HS-5 (cell line): ENCODE results near the gene PPM1D.
"Not testable (repeated sequence)": the region's sequence is repeated elsewhere in the genome, so short reads cannot be mapped to it uniquely, and the experiment has no call there.

Experiments
- DNase-seq: peaks from one replicate; pipeline ENCODE4 v3.0.0-alpha.2; 2012; ENCODE audit warnings: low read depth

The PPM1D gene

DNA sequence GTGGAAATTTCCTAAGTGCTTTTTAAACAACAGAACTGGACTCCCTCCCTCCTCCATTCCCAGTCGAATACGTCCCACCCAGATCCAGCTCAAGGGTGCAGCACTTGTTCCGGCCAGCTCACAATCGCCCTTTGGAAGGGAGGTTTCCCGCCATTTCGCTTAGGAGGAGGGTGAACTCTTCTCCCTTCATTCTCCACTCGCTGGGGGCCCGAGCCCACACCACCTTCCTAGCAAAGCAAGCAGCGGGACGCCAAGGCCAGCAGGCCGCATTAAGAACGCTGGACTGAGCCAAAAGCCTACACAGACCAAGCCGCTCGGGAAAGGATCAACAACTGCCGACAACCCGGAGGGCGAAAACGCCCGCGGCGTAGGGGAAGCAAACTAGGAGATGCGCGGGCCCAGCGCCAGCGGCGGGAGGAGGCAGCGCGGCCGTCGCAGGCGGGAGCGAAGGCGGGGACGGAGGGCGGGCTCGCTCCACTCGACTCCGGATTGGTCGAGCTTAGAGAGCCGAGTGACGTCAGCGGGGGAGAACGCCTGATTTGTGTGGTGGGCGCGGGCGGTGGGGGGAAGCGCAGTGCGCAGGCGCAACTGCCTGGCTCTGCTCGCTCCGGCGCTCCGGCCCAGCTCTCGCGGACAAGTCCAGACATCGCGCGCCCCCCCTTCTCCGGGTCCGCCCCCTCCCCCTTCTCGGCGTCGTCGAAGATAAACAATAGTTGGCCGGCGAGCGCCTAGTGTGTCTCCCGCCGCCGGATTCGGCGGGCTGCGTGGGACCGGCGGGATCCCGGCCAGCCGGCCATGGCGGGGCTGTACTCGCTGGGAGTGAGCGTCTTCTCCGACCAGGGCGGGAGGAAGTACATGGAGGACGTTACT, at the start of gene PPM1D:
Gene PPM1D (plus strand): TSS at position 574 of the 870 bp plus-strand sequence. CDS start 222 bp downstream, at position 796.
- DNase-seq, result peak; percentile 93

DNA sequence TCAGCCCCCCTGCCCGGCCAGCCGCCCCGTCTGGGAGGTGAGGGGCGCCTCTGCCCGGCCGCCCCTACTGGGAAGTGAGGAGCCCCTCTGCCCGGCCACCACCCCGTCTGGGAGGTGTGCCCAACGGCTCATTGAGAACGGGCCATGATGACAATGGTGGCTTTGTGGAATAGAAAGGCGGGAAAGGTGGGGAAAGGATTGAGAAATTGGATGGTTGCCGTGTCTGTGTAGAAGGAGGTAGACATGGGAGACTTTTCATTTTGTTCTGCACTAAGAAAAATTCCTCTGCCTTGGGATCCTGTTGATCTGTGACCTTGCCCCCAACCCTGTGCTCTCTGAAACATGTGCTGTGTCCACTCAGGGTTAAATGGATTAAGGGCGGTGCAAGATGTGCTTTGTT, 47.7 kb upstream of the PPM1D start:
- DNase-seq, result not testable (repeated sequence)

- peak; percentile 46 for DNase-seq
Observed at GRCh38 chr17:60554377-60554788, 45.6 kb upstream of the PPM1D start.

- DNase-seq, result no peak
Observed at GRCh38 chr17:60555786-60556185, 44.2 kb upstream of the PPM1D start.

GRCh38 chr17:60557805-60558204, 42.2 kb upstream of the PPM1D start:
- no peak for DNase-seq

DNA sequence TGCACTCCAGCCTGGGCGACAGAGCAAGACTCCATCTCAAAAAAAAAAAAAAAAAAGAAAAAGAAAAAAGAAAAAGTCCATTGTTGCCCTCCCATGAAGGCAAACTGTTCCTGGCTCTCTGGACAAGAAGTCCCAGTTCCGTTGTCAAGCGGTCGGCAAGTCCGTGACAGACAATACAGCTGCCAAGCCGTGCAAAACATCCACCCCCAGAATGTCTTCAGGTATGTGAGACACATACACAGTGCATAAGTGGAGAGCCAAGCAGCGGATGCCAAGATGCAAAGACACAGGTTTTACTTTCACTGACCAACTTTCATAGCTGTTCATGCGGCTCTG, 40.4 kb upstream of the PPM1D start:
- no peak for DNase-seq

GRCh38 chr17:60559995-60560859, 39.8 kb upstream of the PPM1D start:
- DNase-seq, result no peak

GRCh38 chr17:60560860-60561257, 39.1 kb upstream of the PPM1D start:
- DNase-seq, result no peak

DNA sequence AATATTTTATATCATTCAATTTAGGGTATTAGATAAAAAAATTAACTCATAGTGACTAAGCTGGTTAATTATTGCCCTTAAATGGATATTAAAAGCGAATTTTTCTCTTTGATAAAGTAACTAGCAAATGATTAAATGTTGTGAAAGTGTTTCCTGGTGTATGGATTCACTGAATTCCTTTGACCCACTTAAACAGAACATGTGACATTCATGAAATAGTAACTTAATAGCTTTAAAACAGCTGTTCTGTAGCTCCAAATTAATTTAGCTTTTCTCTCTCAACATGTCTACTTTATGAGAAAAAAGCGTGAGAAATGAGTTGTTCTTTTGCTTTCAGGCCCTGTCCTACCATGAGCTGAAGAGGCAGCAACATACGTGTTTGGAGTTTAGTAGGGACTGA, 37.6 kb upstream of the PPM1D start:
- DNase-seq, result no peak

DNA sequence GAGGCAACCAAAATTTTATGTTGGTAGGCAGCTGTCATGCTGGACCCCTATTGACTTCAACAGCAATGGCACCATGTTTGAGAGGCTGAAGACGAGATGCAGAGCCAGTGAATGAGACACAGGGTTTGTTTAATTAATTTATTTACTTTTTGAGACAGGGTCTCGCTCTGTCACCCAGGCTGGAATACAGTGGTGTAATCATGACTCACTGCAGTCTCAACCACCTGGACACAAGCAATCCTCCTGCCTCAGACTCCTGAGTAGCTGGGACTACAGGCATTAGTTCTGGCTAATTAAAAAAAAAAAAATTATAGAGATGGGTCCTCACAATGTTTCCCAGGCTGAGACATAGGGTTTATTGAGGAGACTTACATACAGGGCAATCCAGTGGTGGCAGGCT, 36.2 kb upstream of the PPM1D start:
- no peak for DNase-seq

- no peak for DNase-seq
Observed at GRCh38 chr17:60565233-60565632, 34.8 kb upstream of the PPM1D start.

DNA sequence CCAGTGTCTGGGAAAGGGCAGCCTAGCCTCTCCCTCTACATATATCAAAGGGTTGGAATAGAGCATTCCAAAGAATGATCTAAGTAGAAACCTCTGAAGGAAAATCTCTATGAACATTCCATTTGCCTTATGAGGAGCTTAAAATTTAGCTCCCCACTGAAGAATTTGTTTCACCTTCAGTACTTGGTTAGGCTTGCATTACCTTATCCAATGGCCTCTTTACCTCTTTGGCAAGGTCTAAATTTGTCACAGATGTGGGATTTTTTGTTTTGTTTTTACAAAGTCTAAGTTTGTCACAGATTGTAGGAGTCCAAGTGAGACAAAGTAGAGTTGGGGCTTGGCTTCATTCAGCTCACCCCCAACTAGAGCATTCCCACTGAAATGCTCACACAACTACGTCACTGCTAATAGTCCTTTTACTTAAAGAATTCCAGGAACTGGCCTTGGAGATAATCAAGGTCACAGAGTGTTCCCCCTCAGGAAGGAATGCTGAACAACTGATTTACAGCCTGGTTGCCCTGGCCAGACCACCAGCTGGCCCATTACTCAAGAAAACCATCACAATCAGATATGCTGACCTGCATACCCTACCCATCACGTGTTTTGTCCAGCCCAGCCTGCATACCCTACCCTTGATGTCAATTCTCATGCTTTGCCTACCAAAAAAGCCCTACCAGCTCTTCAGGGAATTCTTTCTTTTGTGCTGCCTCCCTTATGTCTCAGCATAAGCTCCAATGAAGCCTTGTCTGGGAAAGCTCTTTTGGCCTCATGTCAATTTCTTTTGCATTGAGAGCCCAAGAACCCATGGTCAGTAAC, 26.5 kb upstream of the PPM1D start:
- DNase-seq, result no peak

DNA sequence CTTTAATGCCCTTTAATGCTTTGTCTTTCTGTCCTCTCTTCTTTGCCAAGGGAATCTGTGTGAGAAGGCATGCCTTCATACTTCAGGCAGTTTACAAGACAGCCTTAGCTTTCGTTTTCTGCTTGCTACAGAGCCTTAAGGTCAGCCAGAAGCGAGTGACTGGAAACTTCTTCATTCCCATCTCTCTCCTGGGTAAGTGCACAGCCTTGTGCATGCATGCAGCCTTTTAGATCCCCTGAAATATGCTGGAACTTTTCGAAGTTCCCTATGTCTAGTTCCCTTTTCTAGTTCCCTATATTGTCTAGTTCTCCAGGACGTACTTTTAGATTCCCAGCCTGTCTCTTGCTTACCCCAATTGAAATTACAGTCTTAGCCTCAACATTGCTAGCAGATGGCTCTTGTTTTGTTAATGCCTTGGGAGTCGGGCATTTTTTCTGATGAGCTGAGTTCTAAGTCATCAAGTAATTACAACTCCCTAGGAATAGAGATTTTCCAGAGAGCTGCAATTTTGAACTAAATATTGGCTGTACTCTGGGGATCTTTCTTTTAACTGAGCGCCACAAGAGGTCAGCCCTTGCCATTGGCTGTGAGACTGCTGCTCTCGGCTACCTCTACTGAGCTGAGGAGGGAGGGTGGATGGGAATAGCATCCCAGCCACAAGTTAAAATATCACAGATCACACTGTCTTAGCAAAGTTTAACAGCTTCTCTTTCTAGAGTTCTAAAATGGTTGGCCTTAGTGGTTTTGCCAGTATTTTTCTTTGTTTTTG, 22.7 kb upstream of the PPM1D start:
- DNase-seq, result no peak

DNA sequence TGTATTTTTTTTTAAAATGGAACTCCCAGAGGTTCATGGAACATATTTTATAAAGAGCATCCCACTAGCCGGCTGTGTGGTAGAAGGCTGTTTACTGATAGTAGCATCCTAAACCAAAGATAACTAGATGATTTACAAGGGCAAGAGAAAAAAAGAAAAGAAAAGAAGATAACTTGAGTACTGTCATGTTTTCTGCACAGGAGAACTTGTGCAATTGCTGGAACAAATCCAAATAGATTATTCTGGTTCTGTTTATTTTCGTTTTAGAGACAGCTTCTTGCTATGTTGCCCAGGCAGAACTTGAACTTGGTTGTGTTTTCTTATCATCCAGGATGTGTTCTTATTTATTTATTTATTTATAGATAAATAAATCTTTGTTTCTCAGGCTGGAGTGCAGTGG, 20.9 kb upstream of the PPM1D start:
- DNase-seq, result no peak

DNA sequence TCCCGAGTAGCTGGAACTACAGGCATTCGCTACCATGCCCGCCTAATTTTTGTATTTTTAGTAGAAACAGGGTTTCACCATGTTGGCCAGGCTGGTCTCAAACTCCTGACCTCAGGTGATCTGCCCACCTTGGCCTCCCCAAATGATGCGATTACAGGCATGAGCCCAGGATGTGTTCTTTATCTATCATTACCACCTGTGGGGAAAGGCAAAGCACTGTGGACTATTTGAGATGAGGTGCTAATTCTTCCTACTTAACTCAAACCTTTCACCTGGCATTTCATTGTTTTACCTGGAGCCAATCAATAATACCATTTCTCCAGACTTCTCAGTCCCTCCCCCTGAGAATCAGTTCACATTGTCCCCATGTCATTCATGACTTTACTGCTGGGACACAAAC, 20.4 kb upstream of the PPM1D start:
- DNase-seq, result no peak

- no peak for DNase-seq
Observed at GRCh38 chr17:60583008-60583407, 17.0 kb upstream of the PPM1D start.

GRCh38 chr17:60585887-60586286, 14.1 kb upstream of the PPM1D start:
- DNase-seq, result no peak

DNA sequence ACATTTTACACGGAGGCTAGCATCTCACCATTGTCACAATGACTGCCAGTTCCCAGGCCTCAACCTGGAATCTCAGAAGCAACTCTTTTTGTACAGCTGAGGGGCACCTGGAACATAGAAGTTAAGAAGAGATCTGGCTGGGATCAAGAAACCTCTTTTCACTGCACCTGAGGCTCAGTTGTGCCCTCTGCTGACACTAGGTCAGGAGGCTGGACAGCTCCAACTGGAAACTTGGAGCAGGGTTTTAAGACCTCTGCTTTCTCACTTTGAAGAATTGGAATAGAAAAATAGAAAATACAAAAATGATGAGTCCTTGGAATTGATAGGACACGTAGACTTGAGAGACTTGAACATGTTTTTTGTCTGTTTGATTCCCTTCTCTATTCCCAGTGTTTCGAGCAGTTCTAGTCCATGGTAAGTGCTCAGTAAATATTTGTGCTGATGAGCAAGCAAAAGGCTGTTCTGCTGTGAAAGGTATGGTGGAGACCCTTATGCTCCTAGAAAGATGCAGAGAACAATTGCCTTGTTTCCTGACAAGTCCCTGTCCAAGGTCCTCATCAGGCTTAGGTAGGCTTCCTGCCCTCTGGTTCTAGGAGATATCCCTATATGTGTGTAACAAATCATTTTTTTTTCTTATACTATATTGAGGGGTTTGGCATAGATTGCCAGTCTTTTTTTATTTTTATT, 13.6 kb upstream of the PPM1D start:
- DNase-seq, result no peak

GRCh38 chr17:60590070-60590469, 9.9 kb upstream of the PPM1D start:
- DNase-seq, result no peak

DNA sequence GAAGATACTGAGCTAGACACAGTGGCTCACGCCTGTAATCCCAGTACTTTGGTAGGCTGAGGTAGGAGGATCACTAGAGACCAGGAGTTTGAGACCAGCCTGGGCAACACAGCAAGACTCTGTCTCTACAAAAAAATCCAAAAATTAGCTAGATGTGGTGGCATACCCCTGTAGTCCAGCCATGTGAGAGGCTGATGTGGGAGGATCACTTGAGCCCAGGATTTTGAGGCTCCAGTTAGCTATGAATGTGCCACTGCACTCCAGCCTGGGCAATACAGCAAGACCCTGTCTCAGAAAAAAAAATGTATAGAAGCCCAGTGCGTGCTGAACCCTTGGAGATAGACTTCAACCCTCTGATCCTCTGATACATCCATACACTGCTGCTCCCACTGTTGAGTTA, 7.2 kb upstream of the PPM1D start:
- no peak for DNase-seq

- DNase-seq, result not testable (repeated sequence)
Observed at GRCh38 chr17:60593441-60594036, 6.5 kb upstream of the PPM1D start.
